Neural progenitor cell (in vitro differentiated cells): ENCODE results near the gene ENOPH1. TPM values are rescaled to one million over a fixed set of nuclear protein-coding genes. Genes with fewer than 3 reads are reported as not detected.

Source experiments
- DNase-seq: peaks from one replicate; pipeline ENCODE4 v3.0.0-alpha.2; 2016; ENCODE audit warnings: low spot score
- H2AFZ ChIP-seq: fragments of 200-600 bp; sonication (generic); replicated peaks from 2 replicates; pipeline ENCODE4 v1.6.1; 2016; ENCODE audit warnings: antibody characterized with exemption
- H3F3A ChIP-seq: fragments of 200-600 bp; sonication (generic); 2 replicates; pipeline ENCODE4 v1.6.1; 2016; ENCODE audit warnings: antibody characterized with exemption, low read depth
- H3K27ac ChIP-seq: fragments of 200-600 bp; sonication (generic); 2 replicates; pipeline ENCODE4 v1.5.1; 2016; ENCODE audit warnings: mild to moderate bottlenecking
- H3K27me3 ChIP-seq: fragments of 200-600 bp; sonication (generic); 2 replicates; pipeline ENCODE4 v1.6.1; 2016; ENCODE audit warnings: mild to moderate bottlenecking, moderate library complexity
- H3K36me3 ChIP-seq: fragments of 200-600 bp; sonication (generic); 2 replicates; pipeline ENCODE4 v1.5.1; 2016
- H3K4me1 ChIP-seq: fragments of 200-600 bp; sonication (generic); 2 replicates; pipeline ENCODE4 v1.6.1; 2016; ENCODE audit warnings: mixed run types
- H3K4me2 ChIP-seq: fragments of 200-600 bp; sonication (generic); 2 replicates; pipeline ENCODE4 v1.6.1; 2016
- H3K4me3 ChIP-seq: fragments of 200-600 bp; sonication (generic); 2 replicates; pipeline ENCODE4 v1.5.1; 2016
- H3K79me2 ChIP-seq: fragments of 200-600 bp; sonication (generic); 2 replicates; pipeline ENCODE4 v1.6.1; 2016; ENCODE audit warnings: low read depth
- H3K9ac ChIP-seq: fragments of 200-600 bp; sonication (generic); 2 replicates; pipeline ENCODE4 v1.6.1; 2016
- H3K9me3 ChIP-seq: fragments of 200-600 bp; sonication (generic); 2 replicates; pipeline ENCODE4 v1.5.1; 2016; ENCODE audit warnings: low read depth
- H4K20me1 ChIP-seq: fragments of 200-600 bp; sonication (generic); 2 replicates; pipeline ENCODE4 v1.6.1; 2016; ENCODE audit warnings: low read depth
- H3K27ac Mint-ChIP-seq: 3 replicates; pipeline ENCODE4 v1.8.0; 2021; ENCODE audit warnings: mixed read lengths
- H3K27me3 Mint-ChIP-seq: 2 replicates; pipeline ENCODE4 v1.8.0; 2022; ENCODE audit warnings: low read depth, mild to moderate bottlenecking, inconsistent platforms, moderate library complexity, mixed read lengths; ENCODE audit not compliant: insufficient read depth
- H3K36me3 Mint-ChIP-seq: 3 replicates; pipeline ENCODE4 v1.8.0; 2021; ENCODE audit warnings: mixed read lengths
- H3K4me1 Mint-ChIP-seq: 3 replicates; pipeline ENCODE4 v1.8.0; 2021; ENCODE audit warnings: mixed read lengths
- H3K4me3 Mint-ChIP-seq: 3 replicates; pipeline ENCODE4 v1.8.0; 2021; ENCODE audit warnings: mild to moderate bottlenecking, moderate library complexity, mixed read lengths
- H3K9me3 Mint-ChIP-seq: 3 replicates; pipeline ENCODE4 v1.8.0; 2020; ENCODE audit warnings: mixed read lengths
- EZH2 ChIP-seq: fragments of 200-600 bp; sonication (generic); IDR thresholded peaks from 2 replicates; pipeline ENCODE4 v1.6.1; 2017; ENCODE audit warnings: antibody characterized with exemption, mild to moderate bottlenecking, moderate library complexity
- EZH2phosphoT487 ChIP-seq: fragments of 200-600 bp; sonication (generic); IDR thresholded peaks from 2 replicates; pipeline ENCODE4 v1.6.1; 2017; ENCODE audit warnings: antibody characterized with exemption
- total RNA-seq: library from RNA; depleted of rRNA; stranded (reverse); fragments of >200 nt; gene quantifications from 2 replicates; pipeline ENCODE4 v1.2.3, GENCODE V29; 2015; ENCODE audit warnings: low replicate concordance
- TF ChIP-seq, protein P1 (sequence below): fragments of 200-600 bp; sonication (generic); IDR thresholded peaks from 2 replicates; pipeline ENCODE4 v1.5.1; 2017; ENCODE audit warnings: antibody characterized with exemption, mild to moderate bottlenecking

Gene ENOPH1
- total RNA-seq, 1 donor from 2014 or later, result 64.4 TPM

DNA sequence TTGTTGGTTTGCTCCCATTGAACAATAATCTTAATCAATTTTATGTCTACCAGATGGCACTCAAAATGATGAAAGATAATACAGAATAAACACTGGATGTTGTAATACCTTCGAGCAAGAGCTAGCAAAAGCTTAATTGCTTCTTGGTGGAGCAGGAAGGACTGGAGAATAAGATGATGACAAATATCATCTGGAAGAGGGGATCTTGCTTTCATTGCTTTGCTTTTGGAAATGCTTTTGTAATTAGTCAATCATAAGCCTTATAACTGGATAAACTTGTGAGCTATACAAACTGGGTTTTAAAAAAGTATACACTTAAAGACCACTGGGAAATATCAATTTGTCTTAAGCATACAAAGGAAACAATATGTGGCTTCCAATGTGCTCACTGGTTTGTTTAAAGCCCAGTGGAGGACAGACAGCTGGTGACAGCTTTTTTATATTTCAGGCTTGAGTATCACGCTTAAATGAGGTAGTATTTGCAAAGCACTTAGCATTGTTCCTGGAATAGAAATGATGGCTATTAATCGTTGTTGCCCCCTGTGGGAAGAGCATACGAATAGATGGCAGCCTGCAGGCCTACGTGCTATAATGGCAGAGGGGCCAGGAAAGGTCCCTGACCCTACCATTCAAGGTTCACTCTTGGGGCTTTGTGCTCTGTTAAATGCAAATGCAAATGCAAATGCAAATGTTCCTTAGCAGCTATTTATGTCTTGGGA is 70.2 kb downstream of the ENOPH1 start:
- peaks cover 6% of the 10 kb centered on the region for H3K4me1 ChIP-seq
- H4K20me1 ChIP-seq, result no peaks in the 10 kb centered on the region
- DNase-seq, result peak; percentile 26
- Mint-ChIP-seq H3K9me3 (no peaks in the 10 kb centered on the region), H3K36me3 (no peaks in the 10 kb centered on the region), H3K4me1 (peaks cover 23% of the 10 kb centered on the region), H3K4me3 (no peak overlapping the region), H3K27me3 (no peaks in the 10 kb centered on the region), H3K27ac (no peak overlapping the region)
- H3K27ac ChIP-seq, result no peak overlapping the region
- peak overlapping the region; percentile 52 for H2AFZ ChIP-seq
- no peak for TF ChIP-seq EZH2
- TF ChIP-seq, protein P1, sequence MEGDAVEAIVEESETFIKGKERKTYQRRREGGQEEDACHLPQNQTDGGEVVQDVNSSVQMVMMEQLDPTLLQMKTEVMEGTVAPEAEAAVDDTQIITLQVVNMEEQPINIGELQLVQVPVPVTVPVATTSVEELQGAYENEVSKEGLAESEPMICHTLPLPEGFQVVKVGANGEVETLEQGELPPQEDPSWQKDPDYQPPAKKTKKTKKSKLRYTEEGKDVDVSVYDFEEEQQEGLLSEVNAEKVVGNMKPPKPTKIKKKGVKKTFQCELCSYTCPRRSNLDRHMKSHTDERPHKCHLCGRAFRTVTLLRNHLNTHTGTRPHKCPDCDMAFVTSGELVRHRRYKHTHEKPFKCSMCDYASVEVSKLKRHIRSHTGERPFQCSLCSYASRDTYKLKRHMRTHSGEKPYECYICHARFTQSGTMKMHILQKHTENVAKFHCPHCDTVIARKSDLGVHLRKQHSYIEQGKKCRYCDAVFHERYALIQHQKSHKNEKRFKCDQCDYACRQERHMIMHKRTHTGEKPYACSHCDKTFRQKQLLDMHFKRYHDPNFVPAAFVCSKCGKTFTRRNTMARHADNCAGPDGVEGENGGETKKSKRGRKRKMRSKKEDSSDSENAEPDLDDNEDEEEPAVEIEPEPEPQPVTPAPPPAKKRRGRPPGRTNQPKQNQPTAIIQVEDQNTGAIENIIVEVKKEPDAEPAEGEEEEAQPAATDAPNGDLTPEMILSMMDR, result no peak
- no peak for TF ChIP-seq EZH2phosphoT487
- no peaks in the 10 kb centered on the region for H3K27me3 ChIP-seq
- no peak overlapping the region for H3K4me2 ChIP-seq
- H3K4me3 ChIP-seq, result no peak overlapping the region
- H3F3A ChIP-seq, result no peaks in the 10 kb centered on the region
- H3K36me3 ChIP-seq, result no peaks in the 10 kb centered on the region
- no peaks in the 10 kb centered on the region for H3K9me3 ChIP-seq
- H3K9ac ChIP-seq, result no peak overlapping the region
- H3K79me2 ChIP-seq, result no peaks in the 10 kb centered on the region

DNA sequence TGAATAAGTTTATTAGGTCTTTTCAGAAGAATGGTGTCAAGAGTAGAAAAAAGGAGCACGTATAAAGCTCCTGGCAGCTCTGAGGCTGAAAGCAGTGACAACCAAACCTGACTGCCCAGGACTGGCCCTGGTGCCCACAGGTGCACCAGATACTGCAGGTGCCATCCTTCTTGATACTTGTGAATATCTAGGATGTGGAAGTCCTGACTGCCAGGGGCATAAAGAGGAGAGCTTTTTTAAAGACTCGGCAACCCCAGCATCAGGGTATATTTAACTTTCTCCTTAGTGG is 70.7 kb downstream of the ENOPH1 start:
- Histone ChIP-seq H3K9me3 (no peaks in the 10 kb centered on the region), H3K9ac (no peak overlapping the region), H2AFZ (no peak overlapping the region), H3K4me1 (peaks cover 6% of the 10 kb centered on the region), H3K36me3 (no peaks in the 10 kb centered on the region), H3K27ac (no peak overlapping the region), H3K27me3 (no peaks in the 10 kb centered on the region), H3K4me3 (no peak overlapping the region), H3K79me2 (no peaks in the 10 kb centered on the region), H3K4me2 (no peak overlapping the region), H3F3A (no peaks in the 10 kb centered on the region), H4K20me1 (no peaks in the 10 kb centered on the region)
- TF ChIP-seq EZH2 (no peak), EZH2phosphoT487 (no peak)
- TF ChIP-seq, protein P1, result no peak
- Mint-ChIP-seq H3K36me3 (no peaks in the 10 kb centered on the region), H3K4me3 (no peak overlapping the region), H3K9me3 (no peaks in the 10 kb centered on the region), H3K4me1 (peaks cover 23% of the 10 kb centered on the region), H3K27ac (peak overlapping the region; percentile 46), H3K27me3 (no peaks in the 10 kb centered on the region)
- no peak for DNase-seq

DNA sequence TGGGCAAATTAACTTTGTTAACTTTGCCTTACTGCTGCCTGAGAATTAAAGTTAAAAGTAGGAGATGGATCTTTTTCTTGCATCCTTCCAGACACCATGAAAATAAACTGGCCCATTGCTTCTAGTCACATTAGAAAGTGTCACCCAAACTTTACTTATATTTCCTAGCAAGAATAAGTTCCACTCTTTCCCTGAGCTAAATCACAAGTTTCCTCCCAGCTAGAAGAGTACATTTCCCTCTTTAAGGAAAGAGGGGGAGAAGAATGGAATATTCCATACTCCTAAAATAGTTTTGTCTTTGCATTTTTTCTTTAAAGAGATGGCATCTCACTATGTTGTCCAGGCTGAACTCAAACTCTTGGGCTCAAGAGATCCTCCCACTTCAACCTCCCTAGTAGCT is 77.6 kb downstream of the ENOPH1 start:
- no peak overlapping the region for H3K4me3 ChIP-seq
- H3K4me3 Mint-ChIP-seq, result no peak overlapping the region
- H3K9me3 Mint-ChIP-seq, result no peaks in the 10 kb centered on the region
- peaks cover 8% of the 10 kb centered on the region for H3K4me1 Mint-ChIP-seq
- no peak overlapping the region for H3K27ac Mint-ChIP-seq
- H3K36me3 ChIP-seq, result no peaks in the 10 kb centered on the region
- H3K9me3 ChIP-seq, result no peaks in the 10 kb centered on the region
- TF ChIP-seq EZH2 (no peak), EZH2phosphoT487 (no peak)
- TF ChIP-seq, protein P1, result no peak
- H3K4me1 ChIP-seq, result peaks cover 9% of the 10 kb centered on the region
- DNase-seq, result no peak
- no peaks in the 10 kb centered on the region for H3K27me3 ChIP-seq
- H2AFZ ChIP-seq, result no peak overlapping the region
- H3K9ac ChIP-seq, result no peak overlapping the region
- H4K20me1 ChIP-seq, result no peaks in the 10 kb centered on the region
- no peak overlapping the region for H3K4me2 ChIP-seq
- H3K27ac ChIP-seq, result no peak overlapping the region
- H3F3A ChIP-seq, result peaks cover 8% of the 10 kb centered on the region
- no peaks in the 10 kb centered on the region for H3K79me2 ChIP-seq
- H3K36me3 Mint-ChIP-seq, result no peaks in the 10 kb centered on the region
- no peaks in the 10 kb centered on the region for H3K27me3 Mint-ChIP-seq
